Measurements from ENCODE around the gene PXN. TPM values are rescaled to one million over a fixed set of nuclear protein-coding genes. Genes with fewer than 3 reads are reported as not detected.

Gene PXN
- total RNA-seq, 1 donor from 2014 or later = 60.7 TPM

- Mint-ChIP-seq H3K4me3 (peak overlapping the region; percentile 89), H3K4me1 (ENCODE audit: unreplicated experiment) (peaks cover 37% of the 10 kb centered on the region), H3K27me3 (no peaks in the 10 kb centered on the region), H3K27ac (peak overlapping the region; percentile 86), H3K36me3 (peaks cover 4% of the 10 kb centered on the region), H3K9me3 (no peaks in the 10 kb centered on the region)
- TF ChIP-seq CTCF (conservative IDR thresholded peaks at IDR 0.05) = no peak
- no peak for DNase-seq (ENCODE audit: extremely low spot score, unreplicated experiment)
Measured at GRCh38 chr12:120264086-120264903, 1.2 kb downstream of the PXN start.

GRCh38 chr12:120263748-120264085 is 1.8 kb downstream of the PXN start:
- Mint-ChIP-seq H3K27me3 (no peaks in the 10 kb centered on the region), H3K27ac (peak overlapping the region; percentile 86), H3K4me1 (ENCODE audit: unreplicated experiment) (peaks cover 37% of the 10 kb centered on the region), H3K36me3 (peaks cover 4% of the 10 kb centered on the region), H3K4me3 (peak overlapping the region; percentile 89), H3K9me3 (no peaks in the 10 kb centered on the region)
- no peak for TF ChIP-seq CTCF (conservative IDR thresholded peaks at IDR 0.05)
- no peak for DNase-seq (ENCODE audit: extremely low spot score, unreplicated experiment)

GRCh38 chr12:120262852-120263747 is 2.4 kb downstream of the PXN start:
- DNase-seq (ENCODE audit: extremely low spot score, unreplicated experiment) = no peak
- Mint-ChIP-seq H3K4me1 (ENCODE audit: unreplicated experiment) (peaks cover 42% of the 10 kb centered on the region), H3K4me3 (peak overlapping the region; percentile 89), H3K36me3 (peaks cover 4% of the 10 kb centered on the region), H3K27me3 (no peaks in the 10 kb centered on the region), H3K27ac (peak overlapping the region; percentile 86), H3K9me3 (no peaks in the 10 kb centered on the region)
- TF ChIP-seq CTCF (conservative IDR thresholded peaks at IDR 0.05) = no peak

GRCh38 chr12:120261951-120262851 is 3.3 kb downstream of the PXN start:
- Mint-ChIP-seq H3K27ac (peak overlapping the region; percentile 67), H3K27me3 (no peaks in the 10 kb centered on the region), H3K9me3 (no peaks in the 10 kb centered on the region), H3K4me3 (peak overlapping the region; percentile 89), H3K4me1 (ENCODE audit: unreplicated experiment) (peaks cover 47% of the 10 kb centered on the region), H3K36me3 (peaks cover 4% of the 10 kb centered on the region)
- no peak for TF ChIP-seq CTCF (conservative IDR thresholded peaks at IDR 0.05)
- no peak for DNase-seq (ENCODE audit: extremely low spot score, unreplicated experiment)

GRCh38 chr12:120260607-120261006 is 4.9 kb downstream of the PXN start:
- H3K36me3 Mint-ChIP-seq = peaks cover 4% of the 10 kb centered on the region
- H3K27me3 Mint-ChIP-seq = no peaks in the 10 kb centered on the region
- peak overlapping the region; percentile 72 for H3K27ac Mint-ChIP-seq
- no peaks in the 10 kb centered on the region for H3K9me3 Mint-ChIP-seq
- H3K4me3 Mint-ChIP-seq = no peak overlapping the region
- H3K4me1 Mint-ChIP-seq (ENCODE audit: unreplicated experiment) = peaks cover 51% of the 10 kb centered on the region
- TF ChIP-seq CTCF (conservative IDR thresholded peaks at IDR 0.05) = no peak
- no peak for DNase-seq (ENCODE audit: extremely low spot score, unreplicated experiment)
